Stomach (tissue), 4 donors: ENCODE data around the gene MAP3K14.

ENCODE experiments used
- CTCF ChIP-seq, 7 experiments: fragments of 450-650 bp in 4 of 7; fragments of 200-600 bp in 3 of 7; sonication (generic) in 3 of 7; IDR thresholded peaks; one replicate each; pipeline ENCODE4 v1.5.1; 2016 to 2019; ENCODE audit warnings: antibody characterized with exemption in 7 of 7, control low read depth in 2 of 7, mild to moderate bottlenecking in 1 of 7
- EP300 ChIP-seq: sonication (generic); formaldehyde crosslinking; IDR thresholded peaks from one replicate; pipeline ENCODE4 v1.6.1; 2017; ENCODE audit warnings: antibody characterized with exemption
- POLR2A ChIP-seq, 4 donors: fragments of 450-650 bp; IDR thresholded peaks; one replicate each; pipeline ENCODE4 v1.6.1; 2016; ENCODE audit warnings: antibody characterized with exemption in 4 of 4, control low read depth in 2 of 4, mild to moderate bottlenecking in 1 of 4, moderate library complexity in 1 of 4

GRCh38 chr17:45308840-45309239 lies 8.0 kb downstream of the MAP3K14 start:
- TF ChIP-seq EP300 = no peak
- no peak for TF ChIP-seq CTCF (IDR thresholded peaks at IDR 0.05)
- TF ChIP-seq POLR2A (IDR thresholded peaks at IDR 0.05) = no peak
